Posterior vena cava (tissue), 2 donors: ENCODE measurements around the gene RALGAPA2. TPM values are rescaled to one million over a fixed set of nuclear protein-coding genes. Genes with fewer than 3 reads are reported as not detected.

Source experiments
- DNase-seq: peaks from one replicate; pipeline ENCODE4 v3.0.0-alpha.2; 2020; ENCODE audit warnings: low spot score
- intact Hi-C, 2 donors: fragments of 100-400 bp; cut with DNase I; formaldehyde crosslinking; loops; one replicate each; pipeline versions ENCODE4 v1.14.1 to v1.14.2; 2022 to 2023
- total RNA-seq, 2 donors: library from RNA; stranded (reverse); fragmentation: NEBNext Ultra II Directional; extraction: Animal tissue kit (Norgen Biotek cat#: 25700); gene quantifications; one replicate each; pipeline ENCODE4 v1.2.1, GENCODE V29; 2021
- donor health status: DM: yes; HTN: yes; CAD: no.
- donor health status: DM: yes; HTN: yes; CAD: no.

The RALGAPA2 gene
- total RNA-seq, 2 donors from 2014 or later: 34.2 to 38.0 TPM

DNA sequence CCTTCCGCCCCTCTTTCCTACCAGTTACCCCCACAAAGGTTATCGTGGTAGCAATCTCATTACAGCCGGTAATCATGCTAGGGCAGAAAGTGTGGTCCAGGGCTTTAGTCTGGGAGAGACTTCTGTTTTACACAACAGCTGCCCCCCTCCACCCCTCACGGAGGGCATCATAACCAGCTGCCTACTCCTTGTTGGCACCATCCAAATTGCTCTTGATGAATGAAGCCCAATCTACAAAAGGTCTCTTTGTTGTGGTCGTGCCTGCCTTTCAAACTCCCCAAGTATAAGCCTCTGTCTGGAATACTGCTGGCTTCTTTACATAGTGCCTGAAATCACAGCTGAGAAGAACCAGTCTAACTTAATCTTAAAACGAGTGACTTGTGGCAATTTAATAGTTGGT is 186.7 kb downstream of the RALGAPA2 start:
- intact Hi-C loops: no loop called here
- no peak for DNase-seq

DNA sequence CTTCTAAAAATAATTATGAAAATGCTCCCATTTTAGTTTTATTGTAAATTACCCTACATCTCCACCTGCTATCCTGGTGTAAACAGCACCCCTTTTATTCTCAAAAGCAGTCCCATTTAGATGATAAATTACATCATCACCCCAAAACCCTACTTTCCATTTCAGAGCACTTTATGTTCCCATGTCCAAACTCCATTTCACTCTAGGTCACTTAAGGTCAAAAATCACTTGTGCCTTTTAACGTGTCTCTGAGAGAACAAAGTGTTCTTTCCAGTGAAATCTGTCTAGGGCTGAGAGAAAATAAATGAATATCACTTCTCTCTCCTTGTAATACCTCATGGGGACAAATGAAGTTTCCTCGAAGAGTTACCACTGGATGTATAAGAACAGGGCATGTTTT is 187.2 kb downstream of the RALGAPA2 start:
- DNase-seq: no peak
- intact Hi-C loops: no loop called here

DNA sequence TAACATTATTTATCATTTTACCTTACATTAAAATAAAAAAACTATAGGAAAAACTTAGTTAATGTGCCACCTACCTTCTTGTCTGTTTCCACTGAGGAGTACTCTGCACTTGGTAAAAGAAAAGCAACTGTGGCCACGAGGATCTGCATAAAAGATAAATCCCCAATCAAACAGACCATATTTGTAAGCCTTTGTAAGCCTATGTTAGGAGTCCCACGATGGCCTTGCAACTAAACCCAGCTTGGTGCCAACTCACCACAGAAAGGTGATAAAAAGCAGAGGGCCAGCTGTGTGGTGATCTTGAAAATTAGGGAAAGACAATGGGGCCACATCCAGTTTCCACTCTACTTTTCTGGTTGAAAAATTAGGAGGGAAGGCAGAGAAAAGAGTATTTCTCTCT is 187.7 kb downstream of the RALGAPA2 start:
- no peak for DNase-seq
- intact Hi-C loops: no loop called here

DNA sequence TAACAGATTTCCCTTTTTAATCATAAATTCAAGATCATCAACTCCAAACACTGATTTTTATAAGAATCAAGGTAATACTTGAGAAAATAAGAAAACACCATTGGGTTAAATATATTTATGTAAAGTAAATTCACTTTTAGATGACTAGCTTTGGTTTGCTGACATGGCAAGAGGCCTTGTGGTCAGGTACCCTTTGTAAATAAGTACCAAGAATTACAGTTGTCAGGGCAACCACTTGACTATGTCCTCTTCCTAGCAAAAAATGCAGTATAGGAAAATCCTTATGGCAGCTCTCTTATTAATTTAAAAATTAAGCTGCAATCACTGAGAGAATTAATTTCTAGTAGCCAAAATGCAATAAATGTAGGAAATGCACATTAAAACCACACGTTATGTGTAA is 190.7 kb downstream of the RALGAPA2 start:
- no peak for DNase-seq
- intact Hi-C loops: no loop called here

DNA sequence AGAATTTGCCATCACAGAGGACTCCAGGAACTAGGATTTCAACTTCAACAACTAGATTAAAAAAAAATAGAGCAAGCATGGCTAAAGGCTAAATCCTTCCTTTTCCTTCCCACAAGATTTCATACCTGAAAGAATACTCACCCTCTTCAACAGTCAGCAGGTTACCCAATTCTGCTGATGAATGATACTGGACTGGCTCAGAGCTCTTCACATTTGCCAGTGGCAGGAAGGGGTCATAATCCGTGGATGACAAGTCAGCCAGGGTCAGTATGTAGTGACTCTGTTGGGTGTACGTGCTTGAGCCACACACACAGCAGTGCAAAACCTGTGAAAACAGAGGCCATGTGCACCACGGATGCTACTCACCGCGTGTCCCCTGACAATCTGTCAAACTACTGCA is 191.7 kb downstream of the RALGAPA2 start:
- no peak for DNase-seq
- intact Hi-C loops: no loop called here

DNA sequence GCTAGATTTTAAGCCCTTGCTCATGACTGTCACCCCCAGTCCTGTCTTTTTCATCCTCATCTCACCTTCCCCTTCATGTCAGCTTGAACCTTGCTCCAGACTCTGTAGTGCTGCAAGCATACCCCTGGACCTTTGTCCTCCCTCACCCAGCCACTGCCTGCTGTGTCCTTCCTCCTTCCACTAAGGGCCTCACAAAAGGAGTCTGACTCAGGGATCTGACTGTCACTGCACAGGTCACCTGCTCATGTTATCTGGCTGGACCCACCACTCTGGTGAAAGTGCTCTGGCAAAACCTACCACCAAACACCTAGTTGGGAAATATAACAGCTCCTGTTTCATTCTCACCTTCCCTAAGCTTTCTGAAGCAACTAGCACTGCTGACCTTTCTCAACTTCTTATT is 193.2 kb downstream of the RALGAPA2 start:
- no peak for DNase-seq
- intact Hi-C loops: no loop called here

DNA sequence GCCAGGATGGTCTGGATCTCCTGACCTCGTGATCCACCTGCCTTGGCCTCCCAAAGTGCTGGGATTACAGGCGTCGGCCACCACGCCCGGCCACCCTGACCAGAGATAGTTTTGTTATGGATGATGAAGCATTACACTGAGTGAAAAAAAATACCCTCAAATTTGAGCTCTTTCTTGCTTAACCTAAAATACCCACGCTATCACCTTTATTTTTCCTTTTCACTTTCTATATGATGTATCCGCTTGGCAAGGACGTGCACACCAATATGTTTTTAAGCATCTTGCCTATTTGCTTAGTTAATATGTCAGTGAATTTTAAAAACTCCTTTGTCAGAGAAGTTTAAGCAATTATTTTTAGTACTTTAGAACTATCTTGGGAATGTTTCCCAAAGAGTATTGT is 194.2 kb downstream of the RALGAPA2 start:
- intact Hi-C loops: no loop called here
- no peak for DNase-seq

DNA sequence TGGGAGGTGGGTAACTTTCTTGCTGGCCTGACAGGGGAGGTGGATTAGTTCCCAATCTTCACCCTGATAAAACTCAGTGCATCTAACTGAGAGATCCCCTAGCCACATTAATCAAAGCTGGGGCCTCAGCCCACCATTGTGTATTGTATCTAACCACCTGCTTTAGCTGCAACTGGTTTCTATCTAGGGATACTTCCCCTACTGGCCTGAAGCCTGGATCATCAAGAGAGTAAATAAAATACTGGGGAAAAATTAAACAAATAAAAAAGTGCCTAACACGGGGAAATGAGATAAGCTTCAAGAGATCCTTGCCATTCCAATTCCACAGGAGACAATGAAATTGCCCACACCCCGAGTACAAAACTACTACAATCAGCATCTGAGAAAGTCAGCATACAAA is 195.1 kb downstream of the RALGAPA2 start:
- intact Hi-C loops: no loop called here
- DNase-seq: no peak

DNA sequence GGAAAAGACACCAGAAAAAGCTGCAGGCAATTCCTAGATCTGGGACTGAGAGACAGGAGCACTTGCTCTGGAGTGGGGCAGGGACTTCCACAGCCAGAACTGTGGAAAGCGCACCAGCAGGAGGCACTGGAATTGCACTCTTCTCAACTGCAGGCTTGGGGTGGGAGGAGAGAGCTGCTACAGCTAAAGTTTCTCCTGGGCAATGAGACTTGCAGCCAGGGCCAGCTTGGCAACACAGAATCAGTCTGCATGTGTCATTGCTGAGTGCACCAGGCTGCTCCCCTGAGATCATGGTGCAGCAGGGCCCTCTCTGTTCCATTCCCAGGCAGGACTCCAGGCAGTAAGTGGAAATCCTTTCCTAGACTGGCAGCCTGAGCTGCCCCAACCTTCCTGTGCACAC is 198.7 kb downstream of the RALGAPA2 start:
- intact Hi-C loops: no loop called here
- DNase-seq: no peak

DNA sequence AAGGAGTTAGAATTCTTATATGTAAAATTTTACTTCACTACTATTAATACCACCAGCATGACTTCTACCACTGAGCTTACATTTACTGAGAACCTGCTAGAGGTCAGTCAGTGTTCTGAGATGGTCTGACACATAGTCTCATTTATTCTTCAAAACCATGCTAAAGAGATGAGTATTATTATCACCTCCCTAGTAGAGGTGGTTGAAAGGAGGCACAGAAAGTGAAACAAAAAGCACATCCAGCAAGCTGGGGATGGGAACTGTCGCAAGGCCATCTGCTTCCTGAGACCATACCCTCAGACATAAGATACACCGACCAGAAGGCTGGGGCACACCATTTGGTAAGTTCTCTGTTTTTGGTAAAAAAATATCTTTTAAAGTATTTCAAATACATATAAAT is 206.9 kb downstream of the RALGAPA2 start:
- DNase-seq: no peak
- intact Hi-C loops: no loop called here

DNA sequence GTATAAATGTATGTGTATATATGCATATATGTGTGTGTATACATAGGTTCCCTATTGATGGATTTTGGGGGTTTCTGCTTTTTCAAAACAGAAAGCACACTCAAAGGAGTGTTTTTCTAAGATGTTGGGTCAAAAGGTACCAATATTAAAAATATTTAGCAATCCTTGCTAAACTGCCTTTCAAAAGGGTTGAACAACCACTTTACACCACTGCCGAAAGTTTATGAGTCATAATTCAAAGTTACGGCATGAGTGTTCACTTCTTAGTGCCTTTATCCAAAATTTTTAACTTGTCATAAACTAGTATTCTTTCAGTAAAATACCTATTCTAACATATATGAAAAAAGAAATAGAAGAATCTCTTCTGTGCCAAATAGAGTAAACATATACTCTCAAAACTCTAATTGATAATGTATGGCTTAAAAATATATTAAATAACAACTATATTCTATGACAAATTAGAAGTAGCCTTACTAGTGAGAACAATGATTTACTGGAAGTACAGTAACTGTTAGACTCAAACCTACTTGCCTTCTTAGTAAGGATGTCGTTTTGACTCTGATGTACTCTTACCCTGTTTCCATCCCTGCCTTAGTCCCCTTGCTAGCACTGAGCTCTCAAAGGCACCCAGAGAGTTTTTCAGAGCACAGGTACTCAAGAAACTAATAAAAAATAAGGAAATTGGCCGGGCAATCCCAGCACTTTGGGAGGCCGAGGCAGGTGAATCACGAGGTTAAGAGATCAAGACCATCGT is 208.5 kb downstream of the RALGAPA2 start:
- intact Hi-C loops: no loop called here
- DNase-seq: no peak

DNA sequence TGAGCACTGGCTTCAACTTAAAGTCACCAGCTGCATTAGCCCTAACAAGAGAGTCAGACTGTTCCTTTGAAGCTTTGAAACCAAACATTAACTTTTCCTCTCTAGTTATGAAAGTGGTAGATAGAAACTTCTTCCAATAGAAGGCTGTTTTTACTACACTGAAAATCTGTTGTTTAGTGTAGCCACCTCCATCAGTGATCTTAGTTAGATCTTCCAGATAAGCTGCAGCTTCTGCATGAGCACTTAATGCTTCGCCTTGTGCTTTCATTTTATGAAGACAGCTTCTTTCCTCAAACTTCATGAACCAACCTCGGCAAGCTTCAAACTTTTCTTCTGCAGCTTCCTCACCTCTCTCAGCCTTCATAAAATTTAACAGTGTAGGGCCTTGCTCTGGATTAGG is 211.3 kb downstream of the RALGAPA2 start:
- no peak for DNase-seq
- intact Hi-C loops: no loop called here

DNA sequence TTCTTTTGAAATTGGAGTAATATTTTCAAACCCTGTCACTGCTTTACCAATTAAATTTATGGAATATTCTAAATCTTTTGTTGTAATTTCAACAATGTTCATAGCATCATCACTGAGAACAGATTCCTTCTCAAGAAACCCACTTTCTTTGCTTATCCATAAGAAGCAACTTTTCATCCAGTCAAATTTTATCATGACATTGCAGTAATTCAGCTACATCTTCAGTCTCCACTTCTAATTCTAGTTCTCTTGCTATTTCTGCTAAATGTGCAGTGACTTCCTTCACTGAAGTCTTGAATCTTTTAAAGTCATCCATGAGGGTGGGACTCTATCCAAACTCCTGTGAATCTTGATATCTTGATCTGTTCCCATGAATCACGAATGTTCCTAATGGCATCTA is 212.1 kb downstream of the RALGAPA2 start:
- DNase-seq: no peak
- intact Hi-C loops: no loop called here

DNA sequence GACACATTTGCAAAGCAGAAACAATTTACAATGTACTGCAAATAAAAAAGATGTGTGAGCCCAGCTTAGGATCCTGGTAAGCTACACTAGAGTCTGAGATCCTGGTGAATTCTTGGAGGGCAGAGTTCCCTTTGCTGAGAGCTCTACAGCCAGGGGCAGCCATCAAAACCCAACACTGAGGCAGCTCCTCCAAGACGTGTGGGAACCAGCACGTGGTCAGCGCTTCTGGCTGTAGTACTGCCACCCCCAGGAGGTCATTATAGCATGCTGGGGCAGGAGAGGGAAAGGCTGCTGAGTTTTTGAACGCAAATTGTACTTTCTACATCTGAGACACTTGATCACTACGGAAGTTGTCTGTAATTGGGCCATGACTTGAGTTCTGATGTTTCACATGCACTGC is 213.0 kb downstream of the RALGAPA2 start:
- no peak for DNase-seq
- intact Hi-C loops: no loop called here

DNA sequence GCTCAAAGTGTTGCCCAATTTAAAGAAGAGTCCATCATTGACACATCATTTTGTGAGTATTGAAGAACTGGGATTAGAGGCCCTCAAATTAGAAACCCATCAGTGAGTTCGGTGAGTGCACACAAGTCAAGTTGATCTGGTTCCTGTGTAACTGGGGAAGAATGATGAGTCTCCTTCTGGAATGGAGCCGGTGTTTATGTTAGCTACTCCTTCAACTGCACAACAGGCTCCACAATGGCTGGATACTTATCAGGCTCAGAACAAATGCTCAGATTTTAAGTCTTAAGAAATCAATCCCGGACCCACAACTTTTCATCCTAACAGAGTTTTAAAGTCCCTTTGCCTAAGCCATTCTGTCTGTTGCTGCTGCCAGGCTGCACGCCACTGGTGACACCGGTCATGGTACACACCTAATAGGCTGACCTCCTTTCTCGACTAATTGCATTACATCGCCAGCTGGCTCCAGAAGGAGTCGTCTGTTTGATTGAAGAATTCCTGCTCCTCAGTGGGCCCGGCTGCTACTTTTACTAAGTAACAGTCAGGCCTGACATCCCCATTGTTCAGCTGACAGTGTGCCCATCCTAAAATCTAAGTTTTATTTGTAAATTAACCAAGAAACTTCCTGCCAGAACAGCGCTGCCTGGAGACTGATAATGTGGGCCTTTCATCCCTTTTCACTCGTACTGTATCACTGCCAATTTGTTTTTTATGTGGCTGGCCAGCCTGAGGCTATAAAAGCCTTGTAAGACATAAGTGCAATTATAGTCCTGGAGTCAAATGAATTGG is 214.2 kb downstream of the RALGAPA2 start:
- intact Hi-C loops: no loop called here
- no peak for DNase-seq

DNA sequence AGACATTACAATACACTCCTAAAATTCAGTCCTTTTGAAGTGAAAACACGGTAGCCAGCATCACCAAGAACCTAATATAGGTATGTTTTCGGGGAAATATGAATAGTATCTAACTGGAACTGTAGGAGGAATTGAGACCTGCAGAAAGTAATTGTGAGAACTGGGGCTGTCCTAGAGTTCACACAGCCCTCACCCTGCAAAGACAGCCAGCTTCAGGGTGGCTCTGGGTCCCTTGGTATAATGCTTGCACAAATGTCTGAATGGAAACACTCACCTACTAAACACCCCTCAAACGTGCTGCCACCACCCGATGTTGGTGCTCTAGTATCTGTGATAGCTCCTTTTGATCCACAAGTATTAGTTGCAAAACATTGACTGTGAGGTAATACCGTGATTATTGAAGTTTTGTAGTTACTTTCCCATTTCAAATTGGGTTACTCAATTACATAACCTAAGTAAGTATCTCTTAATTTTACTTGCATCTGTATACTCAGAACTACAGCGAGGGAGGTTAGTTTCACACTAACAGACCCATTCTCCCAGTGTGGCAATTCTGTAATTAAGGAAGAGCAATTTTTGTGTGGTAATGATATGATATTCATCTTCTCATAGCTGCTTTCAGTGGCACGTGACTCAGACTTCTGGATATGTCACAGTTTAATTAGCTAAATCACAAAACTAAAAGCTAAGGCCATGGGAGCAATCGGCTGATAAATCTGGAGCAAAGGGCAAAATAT is 215.0 kb downstream of the RALGAPA2 start:
- no peak for DNase-seq
- intact Hi-C loops: no loop called here

DNA sequence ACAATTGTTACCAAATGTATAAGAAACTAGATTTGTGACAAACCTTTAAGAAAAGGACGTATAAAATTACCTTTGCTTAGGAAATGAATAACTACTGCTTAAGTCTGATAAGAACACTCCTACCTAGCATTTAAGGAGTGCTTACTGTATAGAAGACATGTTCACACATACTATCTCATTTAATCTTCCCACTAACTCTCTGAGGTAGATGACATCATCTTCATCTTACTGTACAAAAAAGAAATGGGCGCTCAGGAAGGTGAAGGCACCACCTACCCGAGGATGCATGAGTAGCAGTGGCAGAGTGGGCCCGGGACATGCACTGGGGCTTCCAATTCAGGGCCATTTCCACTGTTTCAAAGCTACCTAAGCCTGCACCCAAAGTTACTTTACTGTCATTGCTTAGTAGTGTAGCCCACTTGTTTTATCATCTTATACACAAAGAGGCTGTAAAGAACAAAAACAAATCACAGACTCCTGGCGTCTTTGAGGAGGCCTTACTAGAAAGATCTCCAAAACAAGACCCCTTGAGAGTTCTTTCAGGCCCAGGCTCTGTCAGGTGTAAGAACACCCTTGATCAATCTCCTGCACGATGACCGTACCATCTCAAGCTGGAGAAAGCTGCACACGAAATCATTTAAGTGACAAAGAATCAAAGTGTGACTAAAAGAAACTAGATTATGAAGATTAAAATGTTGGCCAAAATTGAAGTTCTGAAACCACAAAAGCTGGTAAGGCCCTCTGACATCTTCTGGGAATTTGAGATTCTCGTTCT is 216.5 kb downstream of the RALGAPA2 start:
- no peak for DNase-seq
- intact Hi-C loops: no loop called here

DNA sequence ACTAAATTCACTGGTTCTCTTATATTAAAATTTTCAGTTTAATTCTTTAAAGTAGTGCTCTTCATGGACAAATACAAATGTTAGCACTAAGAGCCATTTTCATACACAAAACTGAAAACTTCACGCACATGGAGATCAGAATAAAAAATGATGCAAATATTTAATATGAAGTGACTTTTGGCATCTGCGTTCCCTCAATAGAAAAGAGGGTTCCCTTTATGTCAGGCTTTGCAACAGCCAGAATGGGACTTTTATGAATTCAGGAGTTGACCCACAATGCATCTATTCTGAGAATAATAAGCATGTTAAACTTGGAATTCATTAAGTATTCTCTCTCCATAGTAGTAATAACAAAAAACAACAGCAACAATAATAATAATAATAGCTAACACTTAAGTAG is 218.7 kb downstream of the RALGAPA2 start:
- intact Hi-C loops: no loop called here
- DNase-seq: no peak

DNA sequence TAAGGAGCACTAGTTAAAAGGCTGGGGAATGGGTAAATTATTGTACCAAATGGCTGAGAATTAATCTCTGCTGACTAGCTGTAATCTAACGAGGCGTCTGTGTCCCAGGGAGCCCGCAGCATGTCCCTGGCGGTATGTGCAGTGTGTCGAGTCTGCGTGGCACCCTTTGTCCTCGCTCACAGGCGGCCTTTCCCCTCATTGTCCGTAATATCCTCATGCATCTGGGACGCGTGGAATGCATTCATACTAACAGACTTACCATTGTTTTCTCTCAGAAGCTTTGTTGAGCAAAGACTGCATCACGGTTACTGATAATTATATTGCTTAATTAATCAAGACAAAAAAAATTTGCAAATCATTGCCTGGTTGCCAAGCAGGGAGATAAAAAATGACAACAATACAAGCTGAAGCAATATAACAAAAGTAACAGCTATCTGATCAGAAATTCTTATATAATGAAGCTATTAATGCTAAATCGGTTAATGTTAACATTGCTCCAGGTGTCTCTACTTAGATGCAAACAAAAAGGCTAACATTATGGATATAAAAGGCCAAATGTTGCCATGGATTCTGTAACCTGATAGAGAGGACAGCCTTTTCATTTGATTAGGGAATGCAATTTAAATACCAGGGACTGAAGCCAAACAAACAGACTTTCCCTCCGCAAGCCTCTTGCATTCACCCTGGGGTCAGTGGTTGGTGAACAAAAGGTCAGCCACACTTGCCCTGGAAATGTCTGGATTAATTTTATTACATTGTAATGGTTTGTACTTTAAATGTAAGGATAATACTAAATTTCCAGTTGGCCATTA is 219.7 kb downstream of the RALGAPA2 start:
- DNase-seq: no peak
- intact Hi-C loops: no loop called here
